Keratinocyte (primary cell): ENCODE data around the gene ZMYM2. TPM values are rescaled to one million over a fixed set of nuclear protein-coding genes. Genes with fewer than 3 reads are reported as not detected.

ENCODE experiments used
- DNase-seq: peaks from one replicate; pipeline ENCODE4 v3.0.0-alpha.2; 2011; ENCODE audit warnings: low read depth, missing footprints, low spot score
- FAIRE-seq: peaks from 2 replicates; lab custom pipeline; 2011; peaks lifted over from hg19 to GRCh38; lab: Jason Lieb, UNC
- H2AFZ ChIP-seq: 2 replicates; pipeline ENCODE4 v1.6.0; 2012; ENCODE audit warnings: low read length, control low read depth, inconsistent platforms; ENCODE audit not compliant: control insufficient read depth
- H3K27ac ChIP-seq: 2 replicates; pipeline ENCODE4 v1.5.1; 2011; ENCODE audit warnings: low read length; ENCODE audit not compliant: control insufficient read depth, insufficient read depth
- H3K27me3 ChIP-seq: 3 replicates; pipeline ENCODE4 v1.6.0; 2011; ENCODE audit warnings: low read length; ENCODE audit not compliant: control insufficient read depth, insufficient read depth; ENCODE audit errors: extremely low read depth
- H3K36me3 ChIP-seq, 2 experiments: 2 replicates in 1 of 2; 3 replicates in 1 of 2; pipeline ENCODE4 v1.5.1; 2011; ENCODE audit warnings: low read length in 2 of 2, mild to moderate bottlenecking in 1 of 2; ENCODE audit not compliant: control insufficient read depth in 2 of 2, insufficient read depth in 2 of 2; ENCODE audit errors: extremely low read depth in 1 of 2
- H3K4me1 ChIP-seq: 3 replicates; pipeline ENCODE4 v1.5.1; 2011; ENCODE audit warnings: low read length; ENCODE audit not compliant: control insufficient read depth, insufficient read depth; ENCODE audit errors: extremely low read depth
- H3K4me2 ChIP-seq: 3 replicates; pipeline ENCODE4 v1.6.0; 2011; ENCODE audit warnings: low read depth, low read length; ENCODE audit not compliant: control insufficient read depth, insufficient read depth; ENCODE audit errors: extremely low read depth
- H3K4me3 ChIP-seq, 3 experiments: fragments of 200-600 bp in 1 of 3; sonication (generic) in 1 of 3; 2 replicates in 2 of 3; 3 replicates in 1 of 3; pipeline ENCODE4 v1.5.1; 2011 to 2016; ENCODE audit warnings: low read length in 3 of 3, mild to moderate bottlenecking in 3 of 3, control low read depth in 2 of 3, inconsistent platforms in 1 of 3, low read depth in 1 of 3, mixed read lengths in 1 of 3, mixed run types in 1 of 3, moderate library complexity in 1 of 3; ENCODE audit not compliant: control insufficient read depth in 2 of 3, insufficient read depth in 2 of 3; ENCODE audit errors: extremely low read depth in 1 of 3
- H3K79me2 ChIP-seq: 2 replicates; pipeline ENCODE4 v1.6.0; 2012; ENCODE audit warnings: low read length; ENCODE audit not compliant: control insufficient read depth, insufficient read depth
- H3K9ac ChIP-seq: 3 replicates; pipeline ENCODE4 v1.6.0; 2011; ENCODE audit warnings: low read length; ENCODE audit not compliant: control insufficient read depth, insufficient read depth; ENCODE audit errors: extremely low read depth
- H3K9me1 ChIP-seq: 3 replicates; pipeline ENCODE4 v1.6.0; 2011; ENCODE audit warnings: low read length; ENCODE audit not compliant: control insufficient read depth, insufficient read depth; ENCODE audit errors: extremely low read depth
- H3K9me3 ChIP-seq: 2 replicates; pipeline ENCODE4 v1.5.1; 2012; ENCODE audit warnings: low read depth, low read length; ENCODE audit not compliant: control insufficient read depth
- H4K20me1 ChIP-seq: 3 replicates; pipeline ENCODE4 v1.6.0; 2011; ENCODE audit warnings: low read length; ENCODE audit not compliant: control insufficient read depth, insufficient read depth; ENCODE audit errors: extremely low read depth
- EZH2 ChIP-seq: IDR thresholded peaks from one replicate; pipeline ENCODE4 v1.6.1; 2012; ENCODE audit warnings: inconsistent platforms, mild to moderate bottlenecking, low read length, moderate library complexity
- dilution Hi-C: fragments of 300-500 bp; cut with MboI; formaldehyde crosslinking; loops from one replicate; pipeline ENCODE4 v1.7.0; 2020; ENCODE audit warnings: low sequenced_read_pairs; ENCODE audit not compliant: extremely low pct_ligation_motif_present
- polyA plus RNA-seq, 5 experiments: library from polyadenylated mRNA; depleted of rRNA in 3 of 5; stranded (reverse) in 3 of 5; stranded (forward) in 1 of 5; unstranded in 1 of 5; fragments of >200 nt; gene quantifications; 1 replicate in 1 of 5; 2 replicates in 3 of 5; 3 replicates in 1 of 5; pipeline versions ENCODE4 v1.2.1 to v1.2.3, GENCODE V29; 2011 to 2012; ENCODE audit warnings: missing spikeins in 2 of 5, low read depth in 1 of 5, low replicate concordance in 1 of 5
- TF ChIP-seq, protein P1 (sequence below), 3 experiments: IDR thresholded peaks in 1 of 3; conservative IDR thresholded peaks in 1 of 3; optimal IDR thresholded peaks in 1 of 3; 2 replicates in 2 of 3; 3 replicates in 1 of 3; pipeline versions ENCODE3 to v1.5.1; 2011; ENCODE audit warnings: low read length in 3 of 3, mild to moderate bottlenecking in 3 of 3, moderate library complexity in 2 of 3, control low read depth in 1 of 3, inconsistent platforms in 1 of 3; ENCODE audit not compliant: insufficient read depth in 2 of 3; ENCODE audit errors: extremely low read depth in 1 of 3

Gene ZMYM2
- polyA plus RNA-seq, 1 donor (not counting 4 experiments of a cell fraction or from before 2014, with no cell fraction given): 51.3 TPM

DNA sequence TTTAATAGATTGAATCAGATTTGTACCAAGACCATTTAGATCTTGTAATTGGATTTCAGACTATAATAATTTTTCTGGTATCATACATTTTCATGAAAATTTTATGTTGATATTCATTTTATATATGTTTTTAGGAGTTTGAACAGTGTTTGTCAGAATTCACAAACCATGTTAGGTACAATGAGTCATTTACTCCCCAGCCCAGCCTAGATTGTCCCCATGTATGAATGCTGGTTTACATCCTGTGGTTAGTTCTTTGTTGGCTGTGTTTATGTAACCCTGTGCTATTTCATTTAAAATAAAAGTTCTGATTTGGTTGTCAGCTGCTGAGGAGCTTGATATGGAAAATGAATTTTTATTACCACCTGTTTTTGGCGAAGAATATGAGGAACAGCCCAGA, 105.6 kb downstream of the ZMYM2 start:
- H3K79me2 ChIP-seq: no peaks in the 10 kb centered on the region
- dilution Hi-C loops: no loop called here
- H2AFZ ChIP-seq: no peak overlapping the region
- peaks cover 10 to 16% of the 10 kb centered on the region in 2 experiments for H3K36me3 ChIP-seq
- DNase-seq (no peak), FAIRE-seq (no peak)
- TF ChIP-seq, protein P1, sequence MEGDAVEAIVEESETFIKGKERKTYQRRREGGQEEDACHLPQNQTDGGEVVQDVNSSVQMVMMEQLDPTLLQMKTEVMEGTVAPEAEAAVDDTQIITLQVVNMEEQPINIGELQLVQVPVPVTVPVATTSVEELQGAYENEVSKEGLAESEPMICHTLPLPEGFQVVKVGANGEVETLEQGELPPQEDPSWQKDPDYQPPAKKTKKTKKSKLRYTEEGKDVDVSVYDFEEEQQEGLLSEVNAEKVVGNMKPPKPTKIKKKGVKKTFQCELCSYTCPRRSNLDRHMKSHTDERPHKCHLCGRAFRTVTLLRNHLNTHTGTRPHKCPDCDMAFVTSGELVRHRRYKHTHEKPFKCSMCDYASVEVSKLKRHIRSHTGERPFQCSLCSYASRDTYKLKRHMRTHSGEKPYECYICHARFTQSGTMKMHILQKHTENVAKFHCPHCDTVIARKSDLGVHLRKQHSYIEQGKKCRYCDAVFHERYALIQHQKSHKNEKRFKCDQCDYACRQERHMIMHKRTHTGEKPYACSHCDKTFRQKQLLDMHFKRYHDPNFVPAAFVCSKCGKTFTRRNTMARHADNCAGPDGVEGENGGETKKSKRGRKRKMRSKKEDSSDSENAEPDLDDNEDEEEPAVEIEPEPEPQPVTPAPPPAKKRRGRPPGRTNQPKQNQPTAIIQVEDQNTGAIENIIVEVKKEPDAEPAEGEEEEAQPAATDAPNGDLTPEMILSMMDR (optimal IDR thresholded peaks at IDR 0.05 in 1 of 3, IDR thresholded peaks at IDR 0.05 in 1 of 3, conservative IDR thresholded peaks at IDR 0.05 in 1 of 3; ENCODE audit: extremely low read depth in 1 of 3, insufficient read depth in 2 of 3, low read length in 3 of 3): no peak
- TF ChIP-seq EZH2: no peak
- no peak overlapping the region for H3K4me2 ChIP-seq
- no peaks in the 10 kb centered on the region for H3K27me3 ChIP-seq
- no peaks in the 10 kb centered on the region for H4K20me1 ChIP-seq
- no peak overlapping the region for H3K9ac ChIP-seq
- H3K9me1 ChIP-seq: no peaks in the 10 kb centered on the region
- no peak overlapping the region for H3K27ac ChIP-seq
- H3K4me3 ChIP-seq: no peak overlapping the region
- H3K9me3 ChIP-seq: no peaks in the 10 kb centered on the region
- no peaks in the 10 kb centered on the region for H3K4me1 ChIP-seq

DNA sequence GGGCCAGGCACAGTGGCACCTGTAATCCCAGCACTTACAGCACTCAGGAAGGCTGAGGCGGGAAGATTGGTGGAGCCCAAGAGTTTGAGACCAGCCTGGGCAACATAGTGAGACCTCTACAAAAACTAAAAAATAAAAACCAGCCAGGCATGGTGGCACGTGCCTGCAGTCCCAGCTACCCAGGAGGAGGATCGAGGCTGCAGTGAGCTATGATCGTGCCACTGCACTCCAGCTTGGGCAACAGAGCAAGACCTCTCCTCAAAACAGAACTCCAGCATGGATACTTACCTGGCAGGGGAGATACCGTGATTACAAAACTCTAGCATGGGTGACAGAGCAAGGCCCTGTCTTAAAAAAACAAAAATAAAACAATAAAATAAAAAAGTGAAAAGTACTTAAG, 107.0 kb downstream of the ZMYM2 start:
- H3K27ac ChIP-seq: no peak overlapping the region
- no peaks in the 10 kb centered on the region for H3K9me1 ChIP-seq
- peaks cover 10 to 18% of the 10 kb centered on the region in 2 experiments for H3K36me3 ChIP-seq
- FAIRE-seq (no peak), DNase-seq (no peak)
- H3K27me3 ChIP-seq: no peaks in the 10 kb centered on the region
- dilution Hi-C loops: no loop called here
- H3K9ac ChIP-seq: no peak overlapping the region
- H3K79me2 ChIP-seq: no peaks in the 10 kb centered on the region
- H3K4me1 ChIP-seq: no peaks in the 10 kb centered on the region
- no peaks in the 10 kb centered on the region for H4K20me1 ChIP-seq
- no peak overlapping the region for H3K4me3 ChIP-seq
- no peak overlapping the region for H3K4me2 ChIP-seq
- no peaks in the 10 kb centered on the region for H3K9me3 ChIP-seq
- no peak overlapping the region for H2AFZ ChIP-seq
- TF ChIP-seq, protein P1 (optimal IDR thresholded peaks at IDR 0.05 in 1 of 3, IDR thresholded peaks at IDR 0.05 in 1 of 3, conservative IDR thresholded peaks at IDR 0.05 in 1 of 3; ENCODE audit: extremely low read depth in 1 of 3, insufficient read depth in 2 of 3, low read length in 3 of 3): no peak
- no peak for TF ChIP-seq EZH2
